ENCODE results near the gene AGAP2. TPM values are rescaled to one million over a fixed set of nuclear protein-coding genes. Genes with fewer than 3 reads are reported as not detected.
"Not testable (repeated sequence)": the region's sequence is repeated elsewhere in the genome, so short reads cannot be mapped to it uniquely, and the experiment has no call there.

AGAP2 gene
- total RNA-seq, 1 donor from 2014 or later = under 0.01 TPM

GRCh38 chr12:57775044-57775443, 36.5 kb upstream of the AGAP2 start:
- no peak overlapping the region for H3K4me3 ChIP-seq (ENCODE audit: low read depth, low read length)
- TF ChIP-seq CTCF (conservative IDR thresholded peaks at IDR 0.05; ENCODE audit: low read depth, low read length) = no peak
- DNase-seq (ENCODE audit: low read depth) = no peak

DNA sequence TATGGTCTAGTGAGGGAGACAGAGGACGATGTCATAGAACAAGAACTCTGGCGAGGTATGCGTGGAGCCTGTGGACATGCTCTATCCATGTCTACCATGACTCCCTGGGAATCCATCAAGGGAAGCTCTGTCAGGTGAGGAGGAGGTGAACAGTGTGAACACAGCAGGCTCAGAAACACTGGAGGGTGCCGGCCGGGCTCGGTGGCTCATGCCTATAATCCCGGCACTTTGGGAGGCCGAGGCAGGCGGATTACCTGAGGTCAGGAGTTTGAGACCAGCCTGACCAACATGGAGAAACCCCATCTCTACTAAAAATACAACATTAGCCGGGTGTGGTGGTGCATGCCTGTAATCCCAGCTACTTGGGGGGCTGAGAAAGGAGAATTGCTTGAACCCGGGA, 36.1 kb upstream of the AGAP2 start:
- H3K4me3 ChIP-seq (ENCODE audit: low read depth, low read length); DNase-seq (ENCODE audit: low read depth): not testable (repeated sequence)

- H3K4me3 ChIP-seq (ENCODE audit: low read depth, low read length) = peak within 1 kb of the TSS; percentile 76
- TF ChIP-seq CTCF (conservative IDR thresholded peaks at IDR 0.05; ENCODE audit: low read depth, low read length) = no peak
- DNase-seq (ENCODE audit: low read depth) = no peak
Observed at GRCh38 chr12:57772429-57773322, 34.1 kb upstream of the AGAP2 start, which contains the start of gene EEF1AKMT3. Gene EEF1AKMT3 (plus strand): TSS chr12:57772614. CDS start chr12:57772725, 111 bp downstream.

GRCh38 chr12:57771873-57772428, 33.4 kb upstream of the AGAP2 start, which contains the start of gene METTL1:
Gene METTL1 (minus strand): TSS chr12:57772105. CDS start chr12:57772083, 22 bp downstream.
- no peak for TF ChIP-seq CTCF (conservative IDR thresholded peaks at IDR 0.05; ENCODE audit: low read depth, low read length)
- H3K4me3 ChIP-seq (ENCODE audit: low read depth, low read length) = peak within 1 kb of the TSS; percentile 76
- DNase-seq (ENCODE audit: low read depth) = no peak

DNA sequence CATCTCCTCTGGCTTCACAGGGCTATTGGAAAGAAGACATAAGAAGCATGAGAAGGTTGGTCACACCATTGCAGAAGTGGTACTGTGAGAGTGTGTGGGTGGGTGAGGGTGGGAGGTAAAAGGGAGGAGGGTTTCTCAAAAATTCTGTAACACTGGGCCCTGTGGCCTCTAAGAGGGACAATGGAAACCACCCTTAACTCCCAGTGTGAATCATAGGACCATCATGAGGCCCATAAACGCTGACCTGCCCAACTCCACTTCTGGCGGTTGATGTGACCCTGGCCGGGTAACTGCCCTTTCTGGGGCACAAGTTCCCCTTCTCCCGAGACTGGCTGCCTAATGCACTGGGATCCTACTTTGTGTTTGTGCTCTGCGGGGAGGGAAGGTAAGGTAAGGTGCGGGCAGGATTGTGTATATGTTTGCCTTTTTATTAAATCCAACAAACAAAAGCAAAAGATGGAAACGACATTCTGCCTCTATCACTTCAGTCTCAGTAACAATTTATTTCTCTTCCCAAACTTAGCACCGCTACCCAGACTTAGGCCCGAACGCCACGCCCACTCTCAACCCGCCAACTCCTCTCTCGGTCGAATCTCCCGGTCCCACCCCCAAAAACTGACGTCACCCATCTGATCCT, 32.8 kb upstream of the AGAP2 start:
- DNase-seq (ENCODE audit: low read depth) = no peak
- H3K4me3 ChIP-seq (ENCODE audit: low read depth, low read length) = peak overlapping the region; percentile 76
- no peak for TF ChIP-seq CTCF (conservative IDR thresholded peaks at IDR 0.05; ENCODE audit: low read depth, low read length)

DNA sequence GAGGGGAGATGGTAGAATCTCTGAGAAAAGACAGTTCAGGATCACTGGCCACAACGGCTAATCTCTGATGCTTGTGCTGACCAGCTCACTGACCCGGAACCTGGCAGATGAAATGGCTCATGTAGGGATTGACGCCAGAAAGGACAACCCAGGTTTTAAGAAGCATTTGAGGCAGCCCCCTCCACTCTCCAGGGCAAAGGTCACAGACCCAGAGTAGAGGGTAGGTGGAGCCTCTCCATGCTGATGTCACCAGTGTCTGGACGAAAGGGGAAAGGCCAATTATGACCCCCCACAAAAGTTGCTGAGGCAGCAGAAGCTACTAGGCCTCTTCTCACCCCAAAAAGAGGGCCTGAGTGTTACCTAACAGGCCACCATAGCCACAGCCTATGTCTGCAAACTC, 32.2 kb upstream of the AGAP2 start:
- no peak for TF ChIP-seq CTCF (conservative IDR thresholded peaks at IDR 0.05; ENCODE audit: low read depth, low read length)
- DNase-seq (ENCODE audit: low read depth) = no peak
- peak overlapping the region; percentile 76 for H3K4me3 ChIP-seq (ENCODE audit: low read depth, low read length)

- DNase-seq (ENCODE audit: low read depth) = no peak
- H3K4me3 ChIP-seq (ENCODE audit: low read depth, low read length) = no peak overlapping the region
- TF ChIP-seq CTCF (conservative IDR thresholded peaks at IDR 0.05; ENCODE audit: low read depth, low read length) = no peak
Observed at GRCh38 chr12:57769594-57769993, 31.1 kb upstream of the AGAP2 start.

Measured in epithelial cell of proximal tubule (primary cell).